IPS DF 19.7 (cell line): ENCODE measurements around the gene PCSK2.

ENCODE experiments used
- DNase-seq: peaks from one replicate; pipeline ENCODE4 v3.0.0-alpha.2; 2013; ENCODE audit warnings: low read depth, low spot score

PCSK2 gene

DNA sequence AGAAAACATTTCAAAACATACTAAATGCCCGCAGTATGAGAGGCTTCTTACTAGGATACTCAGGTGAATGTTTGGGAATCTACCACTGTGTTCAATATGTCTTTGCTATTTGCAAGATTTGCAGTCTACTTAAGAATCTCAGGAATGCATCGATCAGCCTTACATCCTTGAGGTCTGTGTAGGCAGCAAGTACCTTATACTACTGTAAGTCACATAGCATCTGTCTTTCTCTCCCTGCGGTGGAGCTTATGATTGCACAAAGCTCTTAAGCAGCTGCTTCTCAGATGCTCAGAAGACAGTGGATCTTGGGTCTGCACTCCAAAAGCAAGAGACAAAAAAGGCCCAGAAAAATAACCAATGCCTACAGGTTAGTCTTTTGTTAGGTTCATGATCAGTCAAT, 21.4 kb downstream of the PCSK2 start:
- DNase-seq = no peak

GRCh38 chr20:17262786-17263185, 35.9 kb downstream of the PCSK2 start:
- DNase-seq = no peak

- DNase-seq = no peak
Measured at GRCh38 chr20:17273717-17274116, 46.9 kb downstream of the PCSK2 start.

- no peak for DNase-seq
Measured at GRCh38 chr20:17276101-17276500, 49.3 kb downstream of the PCSK2 start.

DNA sequence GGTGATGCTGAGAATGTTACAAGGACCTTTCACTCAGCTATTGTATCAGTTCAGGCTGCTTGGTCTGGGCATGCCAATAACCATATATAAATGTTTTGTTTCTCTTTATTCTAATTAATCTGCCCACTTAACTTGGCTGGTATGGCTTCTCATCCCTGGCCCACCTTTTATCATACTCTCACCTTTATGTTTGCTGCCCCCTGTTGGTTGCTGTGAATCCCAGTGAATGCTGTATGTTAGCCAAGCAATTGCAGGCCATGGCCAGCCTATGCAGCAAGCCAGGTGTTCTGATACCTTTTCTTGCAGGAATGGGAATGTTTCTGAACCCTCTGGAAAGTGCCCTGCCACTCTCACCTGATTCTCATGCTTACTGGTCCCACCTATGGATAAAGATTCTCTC, 54.6 kb downstream of the PCSK2 start:
- no peak for DNase-seq

DNA sequence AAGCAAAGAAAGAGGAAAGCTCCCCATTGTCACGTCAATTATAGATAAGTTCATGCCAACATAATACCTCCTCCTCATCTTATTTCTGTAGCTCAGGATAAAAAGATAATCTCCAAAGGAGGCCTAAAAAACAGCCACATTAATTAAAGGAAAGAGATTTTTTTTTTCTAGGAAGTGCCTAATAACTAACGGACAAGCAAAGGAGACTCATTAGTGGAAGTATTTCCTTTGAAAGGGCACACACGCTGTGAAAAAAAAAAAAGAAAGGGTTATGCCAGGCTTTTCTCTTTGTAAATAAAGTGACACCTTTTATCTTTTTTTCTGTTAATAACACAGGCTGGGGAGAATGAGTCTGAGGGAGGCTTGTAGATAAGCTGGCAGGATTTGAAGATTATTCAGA, 55.7 kb downstream of the PCSK2 start:
- DNase-seq = no peak

GRCh38 chr20:17287503-17287902, 60.7 kb downstream of the PCSK2 start:
- no peak for DNase-seq

DNA sequence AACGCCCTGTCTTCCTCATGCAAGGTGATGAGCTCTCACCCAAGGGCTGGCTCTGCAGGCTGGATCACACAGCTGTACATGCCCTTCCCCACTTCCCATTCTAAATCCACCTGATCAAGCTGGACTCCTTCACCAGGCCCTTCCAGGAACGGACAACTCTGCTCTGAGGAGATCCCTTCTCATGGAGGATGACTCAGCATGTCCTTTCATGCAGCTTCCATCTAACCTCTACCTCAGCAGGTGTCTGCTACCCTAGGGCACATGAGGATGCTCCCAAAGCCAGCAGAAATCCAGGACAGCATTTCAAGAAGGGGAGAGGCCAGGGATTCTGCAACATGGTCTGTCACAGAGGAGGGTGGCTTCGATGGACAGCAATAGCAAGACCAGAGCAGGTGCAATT, 61.2 kb downstream of the PCSK2 start:
- no peak for DNase-seq

GRCh38 chr20:17295151-17295726, 68.4 kb downstream of the PCSK2 start:
- no peak for DNase-seq

DNA sequence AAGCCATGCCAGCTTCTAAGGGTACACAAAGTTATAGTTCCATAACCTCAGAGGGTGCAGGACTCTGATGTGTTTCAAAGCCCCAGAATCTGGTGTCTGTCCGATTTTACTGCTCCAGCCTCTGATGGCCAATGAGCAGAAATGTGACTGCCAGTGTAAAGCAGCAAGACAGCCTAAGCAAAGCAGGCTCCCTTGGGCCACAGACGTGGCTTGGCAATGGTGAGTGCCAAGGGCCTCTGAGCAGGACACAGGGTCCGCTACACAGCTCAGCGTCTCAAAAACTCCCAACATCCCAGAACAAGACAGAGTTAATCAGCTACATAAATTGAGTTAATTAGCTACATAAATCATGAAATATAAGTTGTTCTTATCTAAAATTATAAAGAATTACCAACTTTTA, 69.2 kb downstream of the PCSK2 start:
- DNase-seq = no peak

- no peak for DNase-seq
Measured at GRCh38 chr20:17298171-17298570, 71.3 kb downstream of the PCSK2 start.

DNA sequence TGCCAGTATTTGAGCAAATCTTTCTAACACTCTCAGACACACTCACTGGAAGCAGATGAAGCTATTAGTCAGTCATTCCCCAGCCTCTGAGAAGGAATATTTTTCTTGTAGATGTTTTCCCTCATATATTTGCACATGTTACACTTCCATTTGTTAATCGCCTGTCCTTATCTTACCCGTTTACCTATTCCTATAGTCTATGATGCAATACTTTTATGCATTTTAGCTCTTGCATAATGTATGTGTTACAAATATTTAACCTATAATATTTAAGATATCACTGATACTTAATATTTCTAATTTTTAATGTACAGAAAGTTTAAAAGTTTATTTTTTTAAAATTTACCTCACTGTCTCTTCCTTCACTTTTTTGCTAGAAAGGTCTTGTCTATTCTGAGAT, 71.9 kb downstream of the PCSK2 start:
- DNase-seq = no peak

DNA sequence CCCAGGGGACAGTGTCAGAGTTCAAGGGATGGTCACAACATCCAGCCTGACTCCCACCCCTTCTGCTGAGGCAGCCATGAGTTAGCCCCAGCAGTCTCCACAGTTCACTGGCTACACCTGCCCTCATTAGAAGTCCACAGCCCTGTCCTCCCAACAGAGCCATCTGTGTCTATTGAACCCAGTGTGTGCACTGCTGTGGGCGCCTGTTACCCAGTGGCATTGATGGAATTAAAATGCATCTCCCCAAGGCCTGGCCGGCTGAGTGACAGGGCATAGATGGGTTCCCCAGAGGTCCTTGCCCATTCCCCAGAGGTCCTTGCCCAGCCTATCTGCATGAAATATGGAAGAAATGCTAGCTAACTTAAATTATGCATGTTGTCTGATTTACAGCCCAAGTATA, 73.3 kb downstream of the PCSK2 start:
- no peak for DNase-seq

- no peak for DNase-seq
Measured at GRCh38 chr20:17304774-17305173, 77.9 kb downstream of the PCSK2 start.

DNA sequence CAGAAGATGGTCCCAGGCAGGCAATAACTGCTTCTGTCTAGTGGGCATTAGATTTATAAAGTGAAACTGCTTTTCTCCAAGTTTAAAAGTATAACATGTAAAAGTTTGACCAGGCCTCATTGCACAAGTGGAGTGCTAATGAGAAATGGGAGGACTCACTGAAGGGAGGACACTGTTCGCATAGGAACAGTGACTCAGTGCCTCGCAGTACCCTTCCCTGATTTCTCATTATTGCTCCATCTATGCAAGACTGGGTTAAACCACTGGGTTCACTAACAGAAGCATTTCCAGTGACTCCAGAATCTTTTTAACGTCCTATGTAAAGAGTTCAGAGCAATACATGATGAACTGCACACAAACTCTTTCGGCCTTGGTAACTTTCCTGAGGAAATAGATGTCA, 79.6 kb downstream of the PCSK2 start:
- no peak for DNase-seq

DNA sequence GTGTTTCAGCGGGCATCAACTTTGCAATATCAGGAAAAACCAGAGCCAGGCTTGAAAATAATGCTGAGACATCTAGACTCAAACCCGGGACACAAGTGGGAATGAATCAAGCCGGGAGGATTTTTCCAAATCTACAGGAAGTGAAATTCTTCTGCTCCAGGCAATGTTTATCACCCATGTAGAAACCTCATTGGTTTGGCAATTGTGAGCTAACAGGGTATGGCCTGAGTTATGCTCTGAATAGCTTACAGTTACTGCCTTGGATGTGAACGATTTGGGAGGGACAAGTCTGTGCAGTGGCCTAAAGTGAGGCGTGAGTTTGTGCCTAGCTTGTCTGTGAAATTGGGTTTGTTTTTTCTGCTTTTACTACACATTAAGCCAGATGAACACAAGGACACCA, 87.4 kb downstream of the PCSK2 start:
- no peak for DNase-seq

DNA sequence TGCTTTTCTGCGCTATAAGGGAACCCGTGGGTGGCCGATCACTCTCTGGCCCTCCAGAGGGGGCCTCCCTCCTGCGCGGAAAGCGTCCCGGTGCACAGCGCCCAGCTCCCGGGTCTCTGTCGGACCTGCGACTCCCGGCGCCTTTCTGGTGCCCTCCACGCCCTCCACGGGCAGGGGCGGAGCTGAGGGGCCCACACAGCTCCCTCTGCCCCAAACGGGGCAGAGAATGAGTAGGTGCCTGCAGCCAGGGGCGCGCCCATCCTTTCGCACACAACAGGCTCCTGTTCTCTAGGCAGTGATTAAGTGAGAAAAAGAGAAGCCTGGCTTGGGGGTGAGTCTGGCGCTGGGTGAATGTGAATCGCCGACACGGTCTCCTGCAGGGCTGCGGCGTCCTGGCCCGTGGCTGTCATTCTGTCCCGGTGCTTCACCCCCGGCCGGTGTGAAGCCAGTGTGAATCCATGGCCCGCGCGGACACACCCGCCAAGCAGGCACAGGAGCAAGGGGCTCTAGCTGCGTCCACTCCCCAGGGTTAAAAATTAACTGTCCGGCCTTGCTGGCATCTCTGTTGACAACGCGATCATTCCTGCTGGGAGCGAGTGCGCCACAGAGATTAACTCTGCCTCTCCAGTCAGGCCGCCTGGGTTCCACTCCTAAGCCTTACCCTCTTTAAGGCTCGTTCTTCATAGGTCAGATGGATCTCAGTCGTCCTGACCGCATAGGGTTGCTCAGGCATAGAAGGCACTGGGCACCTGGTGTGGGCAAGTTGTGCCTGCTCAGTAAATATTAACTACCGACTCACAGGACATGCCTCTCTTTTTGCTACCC, 88.8 kb downstream of the PCSK2 start:
- DNase-seq = no peak

DNA sequence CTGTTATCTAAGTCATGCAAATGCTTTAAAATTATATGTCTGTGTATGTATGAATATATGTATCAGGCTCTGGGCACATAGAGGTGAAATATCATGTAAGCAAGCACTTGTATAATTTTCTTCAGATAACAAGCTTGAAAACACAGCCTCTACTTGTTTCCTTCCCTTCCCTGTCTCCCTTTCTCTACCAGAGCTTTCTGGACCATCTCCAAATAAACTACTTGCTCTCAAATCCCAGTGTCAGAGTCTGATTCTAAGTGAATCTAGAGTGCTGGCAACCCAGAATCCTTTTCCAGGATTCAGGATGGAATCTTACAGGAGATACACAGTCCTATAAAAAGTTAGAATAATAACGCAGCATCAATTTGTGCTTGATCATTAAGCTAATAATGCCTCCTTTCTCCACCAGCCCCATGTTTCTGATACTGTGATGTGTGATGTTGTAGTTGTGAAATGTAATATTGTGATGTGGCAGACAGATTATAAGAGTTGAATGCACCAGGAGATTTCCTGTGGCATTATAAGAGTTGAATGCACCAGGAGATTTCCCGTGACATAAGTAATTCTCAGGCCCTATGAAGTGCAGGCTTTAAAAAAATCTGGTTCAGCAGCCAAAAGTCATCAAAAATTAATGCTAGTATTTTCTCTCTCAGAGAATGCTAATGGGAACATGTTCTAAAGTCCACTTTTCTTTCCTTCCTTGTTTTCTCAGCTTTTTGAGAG, 89.6 kb downstream of the PCSK2 start:
- no peak for DNase-seq

- no peak for DNase-seq
Measured at GRCh38 chr20:17317341-17317740, 90.5 kb downstream of the PCSK2 start.

DNA sequence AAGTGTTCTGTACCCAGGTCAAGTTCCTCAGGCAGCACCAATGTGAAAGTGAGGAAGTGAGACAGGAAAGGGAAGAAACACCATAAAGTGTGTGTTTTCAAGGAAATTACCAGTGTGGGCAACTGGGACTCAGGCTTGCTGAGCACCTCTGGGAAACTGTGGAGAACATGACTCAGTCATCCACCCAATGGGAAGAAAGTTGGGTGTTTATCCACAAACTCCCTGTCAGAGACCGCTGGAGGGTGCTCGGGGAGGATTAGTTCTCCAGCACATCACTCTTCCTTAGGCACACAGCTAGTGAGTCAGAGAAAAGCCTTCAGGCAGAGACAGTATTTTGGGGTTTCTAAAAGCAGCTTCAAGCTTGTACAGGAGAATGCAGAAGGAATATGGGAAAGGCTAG, 93.6 kb downstream of the PCSK2 start:
- DNase-seq = no peak

GRCh38 chr20:17326096-17326495, 99.3 kb downstream of the PCSK2 start:
- DNase-seq = no peak

GRCh38 chr20:17327185-17328148, 100.6 kb downstream of the PCSK2 start:
- DNase-seq = no peak
